ENCODE results near the gene TLE7. TPM values are rescaled to one million over a fixed set of nuclear protein-coding genes. Genes with fewer than 3 reads are reported as not detected.

The TLE7 gene
- total RNA-seq, 4 donors from 2014 or later: not detected

- no peaks in the 10 kb centered on the region for H3K27me3 ChIP-seq
These were observed 11.1 kb downstream of the TLE7 start for GRCh38 chr16:71430744-71431143.

GRCh38 chr16:71429581-71429980 is 12.3 kb downstream of the TLE7 start:
- TF ChIP-seq POLR2A (IDR thresholded peaks at IDR 0.05): no peak
- TF ChIP-seq CTCF (IDR thresholded peaks at IDR 0.05): no peak
- no peaks in the 10 kb centered on the region for H3K9me3 ChIP-seq
- H3K4me1 ChIP-seq: no peaks in the 10 kb centered on the region
- no peaks in the 10 kb centered on the region for H3K27me3 ChIP-seq
- H3K4me3 ChIP-seq: no peak overlapping the region
- no peak for DNase-seq
- intact Hi-C loops (cut with DNase I; ENCODE audit: low total_unique reads): no loop called here
- no peak overlapping the region for H3K27ac ChIP-seq
- H3K36me3 ChIP-seq: no peaks in the 10 kb centered on the region

More at GRCh38 chr16:71430744-71431143, 11.1 kb downstream of the TLE7 start:
- TF ChIP-seq CTCF (IDR thresholded peaks at IDR 0.05) (no peak), POLR2A (IDR thresholded peaks at IDR 0.05) (no peak)
- DNase-seq: no peak
- intact Hi-C loops (cut with DNase I; ENCODE audit: low total_unique reads): no loop called here
- H3K9me3 ChIP-seq: no peaks in the 10 kb centered on the region
- no peaks in the 10 kb centered on the region for H3K36me3 ChIP-seq
- H3K4me3 ChIP-seq: no peak overlapping the region
- no peak overlapping the region for H3K27ac ChIP-seq
- no peaks in the 10 kb centered on the region for H3K4me1 ChIP-seq

- no peak overlapping the region for H3K27ac ChIP-seq
- H3K36me3 ChIP-seq: no peaks in the 10 kb centered on the region
- no peak for DNase-seq
- intact Hi-C loops (cut with DNase I; ENCODE audit: low total_unique reads): no loop called here
- no peak overlapping the region for H3K4me3 ChIP-seq
- TF ChIP-seq POLR2A (IDR thresholded peaks at IDR 0.05): no peak
- no peak for TF ChIP-seq CTCF (IDR thresholded peaks at IDR 0.05)
- H3K4me1 ChIP-seq: no peaks in the 10 kb centered on the region
- H3K9me3 ChIP-seq: no peaks in the 10 kb centered on the region
- H3K27me3 ChIP-seq: no peaks in the 10 kb centered on the region
These were observed 13.0 kb downstream of the TLE7 start for GRCh38 chr16:71428883-71429282.

DNA sequence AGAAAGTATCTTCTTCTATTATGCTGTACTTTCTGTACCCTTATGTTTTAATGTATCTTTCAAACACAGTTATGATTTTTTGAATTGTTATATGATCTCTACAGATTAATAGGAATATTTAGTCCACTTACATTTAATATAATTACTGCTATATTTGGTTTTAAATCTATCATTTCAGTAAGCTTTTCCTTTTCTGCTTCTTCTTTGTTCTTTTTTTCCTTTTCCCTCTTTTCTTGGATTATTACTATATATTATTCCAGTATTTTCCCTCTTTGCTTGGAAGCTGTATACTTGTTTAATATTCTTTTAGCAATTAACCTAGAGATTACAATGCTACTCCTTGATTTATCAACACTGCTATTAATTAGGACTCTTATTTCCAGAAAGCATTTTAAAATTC is 13.5 kb downstream of the TLE7 start:
- H3K27me3 ChIP-seq: no peaks in the 10 kb centered on the region
- no peaks in the 10 kb centered on the region for H3K36me3 ChIP-seq
- H3K27ac ChIP-seq: no peak overlapping the region
- no peak for TF ChIP-seq CTCF (IDR thresholded peaks at IDR 0.05)
- TF ChIP-seq POLR2A (IDR thresholded peaks at IDR 0.05): no peak
- H3K4me3 ChIP-seq: no peak overlapping the region
- no peaks in the 10 kb centered on the region for H3K9me3 ChIP-seq
- intact Hi-C loops (cut with DNase I; ENCODE audit: low total_unique reads): no loop called here
- no peaks in the 10 kb centered on the region for H3K4me1 ChIP-seq
- DNase-seq: no peak

DNA sequence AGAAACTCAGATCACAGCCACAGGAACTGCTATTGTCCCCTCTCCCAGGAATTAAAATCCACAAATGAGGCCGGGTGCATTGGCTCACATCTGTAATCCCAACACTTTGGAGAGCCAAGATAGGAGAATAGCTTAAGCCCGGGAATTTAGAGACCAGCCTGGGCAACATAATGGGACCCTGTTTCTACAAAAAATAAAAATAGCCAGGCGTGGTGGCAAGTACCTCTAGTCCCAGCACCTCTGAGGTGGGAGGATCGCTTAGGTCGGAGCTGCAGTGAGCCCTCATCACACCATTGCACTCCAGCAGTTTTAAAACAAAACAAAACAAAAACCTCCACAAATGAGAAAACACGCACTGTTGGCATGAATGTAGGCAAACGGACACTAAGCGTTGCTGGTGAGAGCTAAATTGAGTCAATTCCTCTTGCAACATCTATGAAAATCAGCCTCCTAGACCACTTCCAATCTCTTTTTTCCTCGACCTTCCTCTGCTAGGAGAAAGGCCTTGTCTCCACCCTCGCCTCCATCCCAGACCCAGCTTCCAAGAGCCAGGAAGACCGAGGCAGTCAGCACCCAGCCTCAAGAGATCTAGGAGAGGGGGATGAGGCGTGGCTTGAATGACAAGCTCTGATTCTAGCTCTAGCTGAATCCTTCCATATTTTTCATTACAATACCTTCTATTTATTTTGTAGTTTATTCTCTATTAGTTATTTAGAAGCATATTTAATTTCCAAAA is 14.8 kb downstream of the TLE7 start:
- intact Hi-C loops (cut with DNase I; ENCODE audit: low total_unique reads): no loop called here

More for the DNA sequence above, 14.8 kb downstream of the TLE7 start:
- Histone ChIP-seq H3K27ac (no peak overlapping the region), H3K4me1 (no peaks in the 10 kb centered on the region), H3K27me3 (no peaks in the 10 kb centered on the region), H3K9me3 (no peaks in the 10 kb centered on the region), H3K36me3 (no peaks in the 10 kb centered on the region), H3K4me3 (no peak overlapping the region)
- no peak for DNase-seq
- TF ChIP-seq CTCF (IDR thresholded peaks at IDR 0.05) (no peak), POLR2A (IDR thresholded peaks at IDR 0.05) (no peak)

Measured in uterus (tissue), 4 donors.